Renal pelvis (tissue), 4 donors: ENCODE data around the gene KIF2C. TPM values are rescaled to one million over a fixed set of nuclear protein-coding genes. Genes with fewer than 3 reads are reported as not detected.
"Not testable (repeated sequence)": the region's sequence is repeated elsewhere in the genome, so short reads cannot be mapped to it uniquely, and the experiment has no call there.

Experiments
- DNase-seq: peaks from one replicate; pipeline ENCODE4 v3.0.0-alpha.2; 2013
- polyA plus RNA-seq, 3 donors: library from polyadenylated mRNA; unstranded; fragments of 120-200 nt; gene quantifications; one replicate each; pipeline ENCODE4 v1.2.1, GENCODE V29; 2013; ENCODE audit not compliant: insufficient read length in 3 of 3

Gene KIF2C
- polyA plus RNA-seq, 3 donors: 27.0 to 30.8 (median 28.1) TPM

DNA sequence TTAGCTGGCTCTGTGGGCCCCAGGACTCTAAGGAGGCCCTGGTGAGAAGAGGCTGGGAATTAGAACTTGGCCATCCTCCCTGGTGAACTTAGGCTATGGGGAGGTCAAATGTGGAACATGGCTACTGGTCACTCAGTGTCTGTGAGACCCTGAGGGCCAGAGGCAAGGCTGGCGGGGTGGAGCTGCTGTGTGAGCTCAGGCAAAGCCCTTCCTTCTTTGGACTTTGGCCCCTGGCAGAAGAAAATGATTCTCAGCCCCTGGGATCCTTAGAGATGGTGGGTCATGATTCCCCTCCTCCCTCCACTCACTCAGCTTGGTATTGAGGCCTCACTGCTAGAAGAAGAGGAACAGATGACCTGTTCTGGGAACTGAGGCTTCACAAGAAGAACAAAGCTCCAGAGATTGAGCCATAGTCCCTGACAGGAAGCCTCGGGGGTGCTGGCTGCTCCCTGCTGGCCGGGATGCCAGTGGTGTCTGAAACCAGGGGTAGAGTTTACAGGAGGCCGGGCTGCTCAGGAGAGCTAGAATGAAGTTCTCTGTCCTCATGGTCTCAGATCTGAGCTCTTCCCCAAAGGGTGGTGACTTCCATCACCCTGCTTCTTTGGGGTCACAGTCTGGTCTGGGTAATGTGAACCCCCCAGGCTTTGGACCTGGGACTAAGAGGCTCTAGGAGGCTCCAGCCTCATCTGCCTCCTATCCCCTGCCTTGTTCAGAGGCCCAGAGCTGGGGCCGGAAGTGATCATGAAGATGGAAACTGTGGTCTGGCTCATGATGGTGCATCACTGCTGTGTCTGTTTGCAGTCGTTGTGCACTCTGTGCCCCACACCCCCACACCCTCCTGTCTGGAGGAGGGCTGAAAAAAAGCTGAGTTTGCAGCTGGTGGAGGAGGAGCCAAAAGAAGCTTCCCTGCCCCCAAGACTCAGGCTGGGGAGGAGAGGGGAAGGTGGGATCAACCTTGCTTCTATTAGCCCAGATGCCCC, 69.6 kb downstream of the KIF2C start:
- peak; percentile 31 for DNase-seq

- DNase-seq: no peak
Observed at GRCh38 chr1:44810101-44810761, 70.6 kb downstream of the KIF2C start.

DNA sequence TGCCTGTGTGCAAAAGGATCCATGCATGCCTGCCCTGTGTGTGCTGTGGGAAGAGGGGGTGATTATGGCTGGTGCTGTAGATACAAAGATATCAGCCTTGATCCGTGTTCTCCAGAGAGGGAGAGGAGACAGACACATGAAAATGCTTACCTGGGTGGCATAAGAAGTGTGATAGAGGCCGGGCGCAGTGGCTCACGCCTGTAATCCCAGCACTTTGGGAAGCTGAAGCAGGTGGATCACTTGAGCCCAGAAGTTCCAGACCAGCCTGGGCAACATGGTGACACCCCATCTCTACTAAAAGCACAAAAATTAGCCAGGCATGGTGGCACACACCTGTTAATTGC, 71.1 kb downstream of the KIF2C start:
- not testable (repeated sequence) for DNase-seq

GRCh38 chr1:44811234-44811633, 71.6 kb downstream of the KIF2C start:
- DNase-seq: no peak

- no peak for DNase-seq
Observed at GRCh38 chr1:44812822-44813543, 73.3 kb downstream of the KIF2C start.

DNA sequence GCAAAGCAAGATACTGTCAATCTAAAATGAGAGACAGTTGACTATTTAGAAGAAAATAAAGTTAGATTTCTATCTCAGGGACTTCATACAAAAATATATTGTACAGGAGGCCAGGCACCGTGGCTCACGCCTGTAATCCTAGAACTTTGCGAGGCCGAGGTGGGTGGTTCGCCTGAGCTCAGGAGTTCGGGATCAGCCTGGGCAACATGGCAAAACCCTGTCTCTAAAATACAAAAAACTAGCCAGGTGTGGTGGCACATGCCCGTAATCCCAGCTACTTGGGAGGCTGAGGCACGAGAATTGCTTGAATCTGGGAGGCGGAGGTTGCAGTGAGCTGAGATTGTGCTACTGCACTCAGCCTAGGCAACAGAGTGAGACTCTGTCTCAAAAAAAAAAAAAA, 76.3 kb downstream of the KIF2C start:
- DNase-seq: not testable (repeated sequence)

GRCh38 chr1:44817307-44817706, 77.7 kb downstream of the KIF2C start:
- DNase-seq: no peak

Other genes with a start within 250 kb of the KIF2C start
- gene TMEM53, start 65.4 kb upstream of the KIF2C start, polyA plus RNA-seq: 10 to 100 TPM; 13.3 to 17.0 (median 15.7) TPM
- 1 to 10 TPM; 5.0 to 9.0 (median 8.1) TPM for gene ARMH1, start 65.1 kb upstream of the KIF2C start, polyA plus RNA-seq
- gene RNU5D-1, start 8.7 kb upstream of the KIF2C start, polyA plus RNA-seq: not detected
- gene RPS8, start 35.7 kb downstream of the KIF2C start, polyA plus RNA-seq: 1,000 to 10,000 TPM; 1,996 to 2,548 (median 2,324) TPM
- 1 to 10 TPM; 1.1 to 1.3 (median 1.1) TPM for gene BEST4, start 48.3 kb downstream of the KIF2C start, polyA plus RNA-seq
- 10 to 100 TPM in 1 of 3 donors, 1 to 10 TPM in 2; 6.2 to 10.1 (median 7.7) TPM for gene PLK3, start 60.5 kb downstream of the KIF2C start, polyA plus RNA-seq
- gene DYNLT4, start 67.5 kb downstream of the KIF2C start, polyA plus RNA-seq: under 1 TPM in 2 of 3 donors, not detected in 1; 0.19 to 0.42 TPM
- 10 to 100 TPM; 10.5 to 22.8 (median 22.7) TPM for gene BTBD19, start 68.7 kb downstream of the KIF2C start, polyA plus RNA-seq
- 1 to 10 TPM; 5.4 to 7.7 (median 6.9) TPM for gene PTCH2, start 103.4 kb downstream of the KIF2C start, polyA plus RNA-seq
- 10 to 100 TPM; 30.3 to 35.5 (median 34.0) TPM for gene EIF2B3, start 246.8 kb downstream of the KIF2C start, polyA plus RNA-seq